ENCODE results near the gene NOXO1. TPM values are rescaled to one million over a fixed set of nuclear protein-coding genes. Genes with fewer than 3 reads are reported as not detected.

The NOXO1 gene
- total and polyA plus RNA-seq, 9 of the 15 experiments (the other 6 are each of a cell fraction or from before 2014, with no cell fraction given): not detected

DNA sequence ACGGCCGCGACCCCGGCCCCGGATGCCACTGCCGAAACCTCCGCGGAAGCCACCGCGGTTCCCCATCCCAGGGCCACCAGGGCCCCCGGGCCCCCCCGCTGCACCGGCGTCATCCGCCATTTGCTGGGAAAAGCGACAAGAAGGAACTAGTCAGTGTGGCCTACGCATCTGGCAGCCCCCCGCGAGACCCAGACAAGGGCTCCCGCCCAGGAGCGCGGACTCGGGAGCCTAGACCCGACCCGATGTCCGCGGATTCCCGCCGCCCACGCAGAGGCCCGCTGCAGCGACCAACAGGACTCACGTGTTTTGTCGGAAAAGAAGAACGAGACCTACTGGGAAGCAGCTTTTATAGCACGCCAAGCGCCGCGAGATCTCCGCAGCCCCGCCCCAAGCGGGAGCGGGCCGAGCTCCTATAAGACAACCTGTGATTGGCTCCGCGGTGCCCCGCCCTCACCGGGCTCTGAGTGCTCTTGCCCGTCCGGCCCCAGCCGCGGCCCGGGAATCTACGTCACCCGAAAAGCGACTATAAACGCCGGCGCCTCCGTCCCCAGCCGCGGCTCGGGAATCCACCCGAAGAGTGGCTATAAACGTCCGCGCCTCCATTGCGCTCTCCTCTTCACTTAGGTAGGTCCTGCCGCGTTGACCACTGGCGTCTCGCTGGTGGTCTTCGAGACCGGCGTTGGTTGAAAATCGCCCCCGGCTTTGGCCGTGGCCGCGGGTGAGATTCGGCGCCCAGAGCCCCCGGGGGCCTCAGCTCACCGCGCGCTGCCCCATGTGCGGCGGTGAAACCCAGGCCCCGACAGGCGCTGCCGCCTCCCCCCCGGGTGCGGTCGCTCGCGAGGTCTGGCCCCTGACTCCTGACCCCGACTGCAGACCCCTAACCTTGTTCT is 16.5 kb downstream of the NOXO1 start, which contains the start of gene RPS2 (continued):
- TF ChIP-seq, protein P1, sequence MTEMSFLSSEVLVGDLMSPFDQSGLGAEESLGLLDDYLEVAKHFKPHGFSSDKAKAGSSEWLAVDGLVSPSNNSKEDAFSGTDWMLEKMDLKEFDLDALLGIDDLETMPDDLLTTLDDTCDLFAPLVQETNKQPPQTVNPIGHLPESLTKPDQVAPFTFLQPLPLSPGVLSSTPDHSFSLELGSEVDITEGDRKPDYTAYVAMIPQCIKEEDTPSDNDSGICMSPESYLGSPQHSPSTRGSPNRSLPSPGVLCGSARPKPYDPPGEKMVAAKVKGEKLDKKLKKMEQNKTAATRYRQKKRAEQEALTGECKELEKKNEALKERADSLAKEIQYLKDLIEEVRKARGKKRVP (CRISPR knock-in tag; IDR thresholded peaks at IDR 0.05): 0 out of 2 replicates have a peak, but pooled peaks have one; percentile 44
- TF ChIP-seq, protein P2, sequence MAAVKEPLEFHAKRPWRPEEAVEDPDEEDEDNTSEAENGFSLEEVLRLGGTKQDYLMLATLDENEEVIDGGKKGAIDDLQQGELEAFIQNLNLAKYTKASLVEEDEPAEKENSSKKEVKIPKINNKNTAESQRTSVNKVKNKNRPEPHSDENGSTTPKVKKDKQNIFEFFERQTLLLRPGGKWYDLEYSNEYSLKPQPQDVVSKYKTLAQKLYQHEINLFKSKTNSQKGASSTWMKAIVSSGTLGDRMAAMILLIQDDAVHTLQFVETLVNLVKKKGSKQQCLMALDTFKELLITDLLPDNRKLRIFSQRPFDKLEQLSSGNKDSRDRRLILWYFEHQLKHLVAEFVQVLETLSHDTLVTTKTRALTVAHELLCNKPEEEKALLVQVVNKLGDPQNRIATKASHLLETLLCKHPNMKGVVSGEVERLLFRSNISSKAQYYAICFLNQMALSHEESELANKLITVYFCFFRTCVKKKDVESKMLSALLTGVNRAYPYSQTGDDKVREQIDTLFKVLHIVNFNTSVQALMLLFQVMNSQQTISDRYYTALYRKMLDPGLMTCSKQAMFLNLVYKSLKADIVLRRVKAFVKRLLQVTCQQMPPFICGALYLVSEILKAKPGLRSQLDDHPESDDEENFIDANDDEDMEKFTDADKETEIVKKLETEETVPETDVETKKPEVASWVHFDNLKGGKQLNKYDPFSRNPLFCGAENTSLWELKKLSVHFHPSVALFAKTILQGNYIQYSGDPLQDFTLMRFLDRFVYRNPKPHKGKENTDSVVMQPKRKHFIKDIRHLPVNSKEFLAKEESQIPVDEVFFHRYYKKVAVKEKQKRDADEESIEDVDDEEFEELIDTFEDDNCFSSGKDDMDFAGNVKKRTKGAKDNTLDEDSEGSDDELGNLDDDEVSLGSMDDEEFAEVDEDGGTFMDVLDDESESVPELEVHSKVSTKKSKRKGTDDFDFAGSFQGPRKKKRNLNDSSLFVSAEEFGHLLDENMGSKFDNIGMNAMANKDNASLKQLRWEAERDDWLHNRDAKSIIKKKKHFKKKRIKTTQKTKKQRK (IDR thresholded peaks at IDR 0.05; ENCODE audit: borderline replicate concordance, low read depth, low read length): no peak
- no peak for TF ChIP-seq KAT2B (IDR thresholded peaks at IDR 0.05; ENCODE audit: low read depth, low read length)
- peak; percentile 96 for TF ChIP-seq FIP1L1 (IDR thresholded peaks at IDR 0.05; ENCODE audit: low read depth, low read length, poor library complexity, severe bottlenecking)
- TF ChIP-seq ESRRB (CRISPR knock-in tag; IDR thresholded peaks at IDR 0.05; ENCODE audit: borderline replicate concordance): 0 out of 2 replicates have a peak, but pooled peaks have one; percentile 56
- TF ChIP-seq XRCC5 (IDR thresholded peaks at IDR 0.05; ENCODE audit: low read depth, low read length): peak; percentile 52
- TF ChIP-seq CBX5 (IDR thresholded peaks at IDR 0.05; ENCODE audit: borderline replicate concordance, low read depth): no peak
- no peak; the same call in none of the 2 replicates for TF ChIP-seq SRSF1 (IDR thresholded peaks at IDR 0.05; ENCODE audit: low read depth, low read length)
- TF ChIP-seq, protein P3, sequence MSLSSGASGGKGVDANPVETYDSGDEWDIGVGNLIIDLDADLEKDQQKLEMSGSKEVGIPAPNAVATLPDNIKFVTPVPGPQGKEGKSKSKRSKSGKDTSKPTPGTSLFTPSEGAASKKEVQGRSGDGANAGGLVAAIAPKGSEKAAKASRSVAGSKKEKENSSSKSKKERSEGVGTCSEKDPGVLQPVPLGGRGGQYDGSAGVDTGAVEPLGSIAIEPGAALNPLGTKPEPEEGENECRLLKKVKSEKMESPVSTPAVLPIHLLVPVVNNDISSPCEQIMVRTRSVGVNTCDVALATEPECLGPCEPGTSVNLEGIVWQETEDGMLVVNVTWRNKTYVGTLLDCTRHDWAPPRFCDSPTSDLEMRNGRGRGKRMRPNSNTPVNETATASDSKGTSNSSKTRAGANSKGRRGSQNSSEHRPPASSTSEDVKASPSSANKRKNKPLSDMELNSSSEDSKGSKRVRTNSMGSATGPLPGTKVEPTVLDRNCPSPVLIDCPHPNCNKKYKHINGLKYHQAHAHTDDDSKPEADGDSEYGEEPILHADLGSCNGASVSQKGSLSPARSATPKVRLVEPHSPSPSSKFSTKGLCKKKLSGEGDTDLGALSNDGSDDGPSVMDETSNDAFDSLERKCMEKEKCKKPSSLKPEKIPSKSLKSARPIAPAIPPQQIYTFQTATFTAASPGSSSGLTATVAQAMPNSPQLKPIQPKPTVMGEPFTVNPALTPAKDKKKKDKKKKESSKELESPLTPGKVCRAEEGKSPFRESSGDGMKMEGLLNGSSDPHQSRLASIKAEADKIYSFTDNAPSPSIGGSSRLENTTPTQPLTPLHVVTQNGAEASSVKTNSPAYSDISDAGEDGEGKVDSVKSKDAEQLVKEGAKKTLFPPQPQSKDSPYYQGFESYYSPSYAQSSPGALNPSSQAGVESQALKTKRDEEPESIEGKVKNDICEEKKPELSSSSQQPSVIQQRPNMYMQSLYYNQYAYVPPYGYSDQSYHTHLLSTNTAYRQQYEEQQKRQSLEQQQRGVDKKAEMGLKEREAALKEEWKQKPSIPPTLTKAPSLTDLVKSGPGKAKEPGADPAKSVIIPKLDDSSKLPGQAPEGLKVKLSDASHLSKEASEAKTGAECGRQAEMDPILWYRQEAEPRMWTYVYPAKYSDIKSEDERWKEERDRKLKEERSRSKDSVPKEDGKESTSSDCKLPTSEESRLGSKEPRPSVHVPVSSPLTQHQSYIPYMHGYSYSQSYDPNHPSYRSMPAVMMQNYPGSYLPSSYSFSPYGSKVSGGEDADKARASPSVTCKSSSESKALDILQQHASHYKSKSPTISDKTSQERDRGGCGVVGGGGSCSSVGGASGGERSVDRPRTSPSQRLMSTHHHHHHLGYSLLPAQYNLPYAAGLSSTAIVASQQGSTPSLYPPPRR (CRISPR knock-in tag; IDR thresholded peaks at IDR 0.05; ENCODE audit: borderline replicate concordance): peak; percentile 78
- TF ChIP-seq DIDO1 (tag; IDR thresholded peaks at IDR 0.05; ENCODE audit: low read depth): 0 out of 2 replicates have a peak, but pooled peaks have one; percentile 18
- TF ChIP-seq ZBTB7A (IDR thresholded peaks at IDR 0.05; ENCODE audit: borderline replicate concordance, control insufficient read depth, low read depth, low read length): peak; percentile 58; the same call in 1 of the 2 replicates
- peak; percentile 67; the same call in 1 of the 2 replicates for TF ChIP-seq TOE1 (IDR thresholded peaks at IDR 0.05; ENCODE audit: borderline replicate concordance)
- TF ChIP-seq TOE1 (CRISPR knock-in tag; IDR thresholded peaks at IDR 0.05; ENCODE audit: borderline replicate concordance, low read depth): peak; percentile 81; the same call in 1 of the 2 replicates
- TF ChIP-seq, protein P4, sequence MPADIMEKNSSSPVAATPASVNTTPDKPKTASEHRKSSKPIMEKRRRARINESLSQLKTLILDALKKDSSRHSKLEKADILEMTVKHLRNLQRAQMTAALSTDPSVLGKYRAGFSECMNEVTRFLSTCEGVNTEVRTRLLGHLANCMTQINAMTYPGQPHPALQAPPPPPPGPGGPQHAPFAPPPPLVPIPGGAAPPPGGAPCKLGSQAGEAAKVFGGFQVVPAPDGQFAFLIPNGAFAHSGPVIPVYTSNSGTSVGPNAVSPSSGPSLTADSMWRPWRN (IDR thresholded peaks at IDR 0.05; ENCODE audit: low read depth): no peak
- TF ChIP-seq BRD9 (IDR thresholded peaks at IDR 0.05; ENCODE audit: low read depth, partially characterized antibody): peak; percentile 98
- peak; percentile 75 for TF ChIP-seq FOS (IDR thresholded peaks at IDR 0.05; ENCODE audit: extremely low read depth, insufficient read length)

Data from K562 (cell line).